ENCODE results near the gene CNTN2. TPM values are rescaled to one million over a fixed set of nuclear protein-coding genes. Genes with fewer than 3 reads are reported as not detected.

CNTN2 gene
- total and polyA plus RNA-seq, 8 donors, result 0.09 to 0.44 (median 0.25) TPM; not detected in 1

- H3K36me3 ChIP-seq, result no peaks in the 10 kb centered on the region
- no peak for FAIRE-seq
- TF ChIP-seq CTCF (IDR thresholded peaks at IDR 0.05), result no peak
- H3K27ac ChIP-seq, result no peak overlapping the region
- no peaks in the 10 kb centered on the region for H3K27me3 ChIP-seq
- WGBS, 2 donors, result 74 to 75% methylated on average over 9 of the region's 9 CpGs
- intact Hi-C loops (cut with DNase I), result no loop called here
- no peaks in the 10 kb centered on the region for H3K9me3 ChIP-seq
- no peak overlapping the region for H3K4me3 ChIP-seq
- H3K4me1 ChIP-seq, result no peaks in the 10 kb centered on the region
- no peak for ATAC-seq
- DNase-seq, result no peak
Observed at GRCh38 chr1:205072286-205072685, 29.3 kb downstream of the CNTN2 start.

- Histone ChIP-seq H3K27me3 (no peaks in the 10 kb centered on the region), H3K9me3 (no peaks in the 10 kb centered on the region), H3K27ac (no peak overlapping the region), H3K4me1 (no peaks in the 10 kb centered on the region), H3K4me3 (no peak overlapping the region), H3K36me3 (no peaks in the 10 kb centered on the region)
- TF ChIP-seq CTCF (IDR thresholded peaks at IDR 0.05), result no peak
- ATAC-seq (no peak), FAIRE-seq (no peak), DNase-seq (no peak)
- intact Hi-C loops (cut with DNase I), result no loop called here
- 74 to 83% methylated on average over 8 of the region's 8 CpGs for WGBS, 2 donors
Observed at GRCh38 chr1:205072881-205073280, 29.9 kb downstream of the CNTN2 start.

GRCh38 chr1:205073511-205073910 lies 30.5 kb downstream of the CNTN2 start:
- no peaks in the 10 kb centered on the region for H3K9me3 ChIP-seq
- H3K4me3 ChIP-seq, result no peak overlapping the region
- intact Hi-C loops (cut with DNase I), result no loop called here
- no peak for DNase-seq
- no peaks in the 10 kb centered on the region for H3K36me3 ChIP-seq
- WGBS, 2 donors, result 75 to 86% methylated on average over 12 of the region's 12 CpGs
- no peak for ATAC-seq
- no peaks in the 10 kb centered on the region for H3K27me3 ChIP-seq
- no peak for TF ChIP-seq CTCF (IDR thresholded peaks at IDR 0.05)
- no peak overlapping the region for H3K27ac ChIP-seq
- H3K4me1 ChIP-seq, result no peaks in the 10 kb centered on the region
- FAIRE-seq, result no peak

GRCh38 chr1:205074084-205074483 lies 31.1 kb downstream of the CNTN2 start:
- no peaks in the 10 kb centered on the region for H3K9me3 ChIP-seq
- FAIRE-seq, result no peak
- H3K27ac ChIP-seq, result no peak overlapping the region
- no peak for DNase-seq
- H3K4me1 ChIP-seq, result no peaks in the 10 kb centered on the region
- intact Hi-C loops (cut with DNase I), result no loop called here
- no peak for ATAC-seq
- no peak overlapping the region for H3K4me3 ChIP-seq
- no peaks in the 10 kb centered on the region for H3K36me3 ChIP-seq
- TF ChIP-seq CTCF (IDR thresholded peaks at IDR 0.05), result no peak
- WGBS, 2 donors, result 91 to 94% methylated on average over 11 of the region's 11 CpGs
- H3K27me3 ChIP-seq, result no peaks in the 10 kb centered on the region

GRCh38 chr1:205074513-205074912 lies 31.5 kb downstream of the CNTN2 start:
- no peak overlapping the region for H3K4me3 ChIP-seq
- H3K27me3 ChIP-seq, result no peaks in the 10 kb centered on the region
- no peaks in the 10 kb centered on the region for H3K4me1 ChIP-seq
- no peak for DNase-seq
- no peaks in the 10 kb centered on the region for H3K36me3 ChIP-seq
- H3K9me3 ChIP-seq, result no peaks in the 10 kb centered on the region
- intact Hi-C loops (cut with DNase I), result no loop called here
- H3K27ac ChIP-seq, result no peak overlapping the region
- 78 to 91% methylated on average over 7 of the region's 7 CpGs for WGBS, 2 donors
- no peak for TF ChIP-seq CTCF (IDR thresholded peaks at IDR 0.05)
- no peak for FAIRE-seq
- ATAC-seq, result no peak

Data from pancreas (tissue), 10 donors.